Stimulated activated CD4-positive, alpha-beta T cell treated with anti-CD3 and anti-CD28 coated beads, Interleukin-1b, Interleukin-23, amount 100 ng/mL, for 1 hour (primary cell): ENCODE measurements around the gene AKR1C1.
"Not testable (repeated sequence)": the region's sequence is repeated elsewhere in the genome, so short reads cannot be mapped to it uniquely, and the experiment has no call there.

Source experiments
- DNase-seq, 2 donors: peaks; one replicate each; pipeline ENCODE4 v3.0.0-alpha.2; 2020; ENCODE audit warnings: low read depth in 2 of 2

The AKR1C1 gene

GRCh38 chr10:4947635-4948596 is 15.3 kb upstream of the AKR1C1 start:
- DNase-seq = no peak

- not testable (repeated sequence) for DNase-seq
These were observed 11.6 kb upstream of the AKR1C1 start for GRCh38 chr10:4951512-4952162.

- no peak for DNase-seq
These were observed 9.8 kb upstream of the AKR1C1 start for GRCh38 chr10:4953405-4953804.

- not testable (repeated sequence) for DNase-seq
These were observed 7.1 kb upstream of the AKR1C1 start for GRCh38 chr10:4956088-4956487.

- not testable (repeated sequence) for DNase-seq
These were observed 6.1 kb upstream of the AKR1C1 start for GRCh38 chr10:4956955-4957645.

- not testable (repeated sequence) for DNase-seq
These were observed 1.7 kb upstream of the AKR1C1 start for GRCh38 chr10:4961558-4961957.

- DNase-seq = not testable (repeated sequence)
These were observed 907 bp upstream of the AKR1C1 start for GRCh38 chr10:4962308-4962707.

GRCh38 chr10:4963815-4964154 is 570 bp downstream of the AKR1C1 start:
- not testable (repeated sequence) for DNase-seq

GRCh38 chr10:4965763-4966162 is 2.5 kb downstream of the AKR1C1 start:
- DNase-seq = not testable (repeated sequence)

GRCh38 chr10:4967189-4967588 is 4.0 kb downstream of the AKR1C1 start:
- DNase-seq = not testable (repeated sequence)

- DNase-seq = not testable (repeated sequence)
These were observed 6.1 kb downstream of the AKR1C1 start for GRCh38 chr10:4969289-4969688.

GRCh38 chr10:4970362-4970761 is 7.1 kb downstream of the AKR1C1 start:
- DNase-seq = not testable (repeated sequence)

- not testable (repeated sequence) for DNase-seq
These were observed 9.3 kb downstream of the AKR1C1 start for GRCh38 chr10:4972369-4973142.

- not testable (repeated sequence) for DNase-seq
These were observed 10.1 kb downstream of the AKR1C1 start for GRCh38 chr10:4973294-4973693.

- not testable (repeated sequence) for DNase-seq
These were observed 11.2 kb downstream of the AKR1C1 start for GRCh38 chr10:4974400-4974799.

GRCh38 chr10:4977025-4977424 is 13.8 kb downstream of the AKR1C1 start:
- DNase-seq = no peak

GRCh38 chr10:4978870-4979269 is 15.7 kb downstream of the AKR1C1 start:
- no peak for DNase-seq

- no peak for DNase-seq
These were observed 17.6 kb downstream of the AKR1C1 start for GRCh38 chr10:4980793-4981192.

GRCh38 chr10:4981722-4982471 is 18.7 kb downstream of the AKR1C1 start:
- DNase-seq = no peak

GRCh38 chr10:4982764-4983226 is 19.6 kb downstream of the AKR1C1 start:
- no peak for DNase-seq
